ENCODE results near the gene XIST. TPM values are rescaled to one million over a fixed set of nuclear protein-coding genes. Genes with fewer than 3 reads are reported as not detected.

Gene XIST
- total RNA-seq, 1 experiment from 2014 or later = 1.4 TPM

DNA sequence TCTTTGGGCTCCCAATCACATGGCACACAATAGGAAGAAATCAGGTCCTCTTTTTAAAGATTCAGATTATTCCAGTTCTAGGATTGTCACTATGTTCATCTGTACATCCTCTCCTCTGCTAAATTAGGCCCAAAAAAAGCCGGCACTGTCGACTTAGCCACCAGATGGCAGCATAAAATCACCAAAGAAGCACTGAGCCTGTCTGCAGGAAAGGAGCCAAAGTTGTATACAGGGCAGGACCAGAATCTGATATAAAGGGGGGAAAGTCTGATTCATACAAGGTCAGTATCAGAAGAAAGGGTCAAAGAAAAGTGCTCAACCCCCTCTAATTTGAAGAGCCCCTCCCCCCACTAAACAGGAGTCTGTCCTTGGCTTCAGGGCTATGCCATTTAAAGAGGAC, 3.0 kb upstream of the XIST start:
- H3K14ac ChIP-seq (ENCODE audit: insufficient read depth, low read length) = no peak overlapping the region
- H4K5ac ChIP-seq (ENCODE audit: insufficient read length, low read depth, low read length) = no peak overlapping the region
- no peaks in the 10 kb centered on the region for H3K27me3 ChIP-seq (ENCODE audit: insufficient read depth, low read length)
- no peak overlapping the region for H3T11ph ChIP-seq (ENCODE audit: low read length)
- no peak overlapping the region for H2BK12ac ChIP-seq (ENCODE audit: insufficient read length, low read depth, low read length)
- H2BK120ac ChIP-seq (ENCODE audit: low read depth, low read length, poor library complexity, severe bottlenecking) = no peak overlapping the region
- Mint-ChIP-seq H3K27ac (no peak overlapping the region), H3K4me3 (no peak overlapping the region), H3K9me3 (peaks cover 43 to 51% of the 10 kb centered on the region in 2 experiments), H3K36me3 (ENCODE audit: insufficient read depth in 1 of 3, low read depth in 3 of 3) (peaks cover 20 to 53% (median 32%) of the 10 kb centered on the region in 3 experiments), H3K4me1 (peaks cover 18 to 22% of the 10 kb centered on the region in 2 experiments), H3K27me3 (ENCODE audit: low read depth) (no peaks in the 10 kb centered on the region; the same call in 1 of the 2 replicates)
- H3K4me1 ChIP-seq (ENCODE audit: insufficient read depth, low read length) = no peaks in the 10 kb centered on the region; the same call in 1 of the 2 replicates
- no peaks in the 10 kb centered on the region for H4K20me1 ChIP-seq (ENCODE audit: control insufficient read depth, insufficient read depth, insufficient read length)
- no peak overlapping the region for H2AFZ ChIP-seq (ENCODE audit: low read length)
- no peaks in the 10 kb centered on the region for H3K23me2 ChIP-seq (ENCODE audit: insufficient read length, low read depth, low read length, poor library complexity, severe bottlenecking)
- H3K56ac ChIP-seq (ENCODE audit: insufficient read length, low read depth, low read length) = no peak overlapping the region
- H2BK20ac ChIP-seq (ENCODE audit: low read depth, low read length, poor library complexity, severe bottlenecking) = no peak overlapping the region
- no peak overlapping the region for H3K18ac ChIP-seq (ENCODE audit: insufficient read length, low read depth, low read length)
- H2BK15ac ChIP-seq (ENCODE audit: low read depth, low read length) = no peak overlapping the region
- H2BK5ac ChIP-seq (ENCODE audit: insufficient read length, low read length) = no peak overlapping the region
- H3K79me1 ChIP-seq (ENCODE audit: insufficient read depth, low read depth, low read length, poor library complexity, severe bottlenecking) = no peaks in the 10 kb centered on the region
- no peak overlapping the region for H3K4ac ChIP-seq (ENCODE audit: low read depth, low read length)
- H3K27ac ChIP-seq (ENCODE audit: insufficient read length, low read depth, low read length) = no peak overlapping the region
- H3K4me2 ChIP-seq (ENCODE audit: insufficient read depth, insufficient read length, low read length) = no peak overlapping the region
- DNase-seq = peak; percentile 71
- no peak overlapping the region for H2AK5ac ChIP-seq (ENCODE audit: insufficient read length, low read length)
- no peak overlapping the region for H4K91ac ChIP-seq (ENCODE audit: insufficient read length, low read depth, low read length)
- no peaks in the 10 kb centered on the region for H3K79me2 ChIP-seq (ENCODE audit: insufficient read depth, low read length)
- peaks cover 12% of the 10 kb centered on the region for H3K9me3 ChIP-seq (ENCODE audit: control insufficient read depth, low read depth, low read length)
- TF ChIP-seq, protein P1, sequence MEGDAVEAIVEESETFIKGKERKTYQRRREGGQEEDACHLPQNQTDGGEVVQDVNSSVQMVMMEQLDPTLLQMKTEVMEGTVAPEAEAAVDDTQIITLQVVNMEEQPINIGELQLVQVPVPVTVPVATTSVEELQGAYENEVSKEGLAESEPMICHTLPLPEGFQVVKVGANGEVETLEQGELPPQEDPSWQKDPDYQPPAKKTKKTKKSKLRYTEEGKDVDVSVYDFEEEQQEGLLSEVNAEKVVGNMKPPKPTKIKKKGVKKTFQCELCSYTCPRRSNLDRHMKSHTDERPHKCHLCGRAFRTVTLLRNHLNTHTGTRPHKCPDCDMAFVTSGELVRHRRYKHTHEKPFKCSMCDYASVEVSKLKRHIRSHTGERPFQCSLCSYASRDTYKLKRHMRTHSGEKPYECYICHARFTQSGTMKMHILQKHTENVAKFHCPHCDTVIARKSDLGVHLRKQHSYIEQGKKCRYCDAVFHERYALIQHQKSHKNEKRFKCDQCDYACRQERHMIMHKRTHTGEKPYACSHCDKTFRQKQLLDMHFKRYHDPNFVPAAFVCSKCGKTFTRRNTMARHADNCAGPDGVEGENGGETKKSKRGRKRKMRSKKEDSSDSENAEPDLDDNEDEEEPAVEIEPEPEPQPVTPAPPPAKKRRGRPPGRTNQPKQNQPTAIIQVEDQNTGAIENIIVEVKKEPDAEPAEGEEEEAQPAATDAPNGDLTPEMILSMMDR (conservative IDR thresholded peaks at IDR 0.05) = peak; percentile 89
- H3K23ac ChIP-seq (ENCODE audit: insufficient read length, low read depth, low read length) = no peak overlapping the region
- H4K8ac ChIP-seq (replicated peaks; ENCODE audit: insufficient read length, low read depth, low read length) = no peak overlapping the region
- no peak overlapping the region for H3K9ac ChIP-seq (ENCODE audit: extremely low read depth, insufficient read length, low read length)
- no CpG with 5 or more reads among the region's 2 CpGs for WGBS (ENCODE audit: extremely low coverage, insufficient read length, low lambda C conversion rate)
